Measurements from ENCODE around the gene FAM234A.
A peak's percentile ranks its signal among the peaks of the same experiment; 100 is the strongest.
"Not testable (repeated sequence)": the region's sequence is repeated elsewhere in the genome, so short reads cannot be mapped to it uniquely, and the experiment has no call there.

The FAM234A gene

GRCh38 chr16:230949-231348, 3.7 kb upstream of the FAM234A start:
- no peak for DNase-seq

GRCh38 chr16:239948-240277, 5.3 kb downstream of the FAM234A start:
- DNase-seq, result no peak

- peak; percentile 8 for DNase-seq
Measured at GRCh38 chr16:240559-240958, 5.9 kb downstream of the FAM234A start.

GRCh38 chr16:242281-242680, 7.7 kb downstream of the FAM234A start:
- DNase-seq, result no peak

- DNase-seq, result no peak
Measured at GRCh38 chr16:243348-243747, 8.7 kb downstream of the FAM234A start.

GRCh38 chr16:245105-245504, 10.5 kb downstream of the FAM234A start:
- DNase-seq, result no peak

- DNase-seq, result no peak
Measured at GRCh38 chr16:247027-247426, 12.4 kb downstream of the FAM234A start.

- DNase-seq, result no peak
Measured at GRCh38 chr16:249431-249830, 14.8 kb downstream of the FAM234A start.

- DNase-seq, result peak; percentile 39
Measured at GRCh38 chr16:252366-253337, 18.0 kb downstream of the FAM234A start.

- peak; percentile 20 for DNase-seq
Measured at GRCh38 chr16:253833-254232, 19.2 kb downstream of the FAM234A start.

- no peak for DNase-seq
Measured at GRCh38 chr16:254461-254860, 19.8 kb downstream of the FAM234A start.

- no peak for DNase-seq
Measured at GRCh38 chr16:255183-255582, 20.6 kb downstream of the FAM234A start.

GRCh38 chr16:258091-258490, 23.5 kb downstream of the FAM234A start:
- not testable (repeated sequence) for DNase-seq

GRCh38 chr16:259226-259625, 24.6 kb downstream of the FAM234A start:
- no peak for DNase-seq

- DNase-seq, result no peak
Measured at GRCh38 chr16:259814-260253, 25.2 kb downstream of the FAM234A start.

- no peak for DNase-seq
Measured at GRCh38 chr16:260326-260725, 25.7 kb downstream of the FAM234A start.

GRCh38 chr16:261031-261691, 26.5 kb downstream of the FAM234A start:
- DNase-seq, result no peak

- DNase-seq, result no peak
Measured at GRCh38 chr16:262121-262745, 27.6 kb downstream of the FAM234A start.

- no peak for DNase-seq
Measured at GRCh38 chr16:263182-263774, 28.7 kb downstream of the FAM234A start.

GRCh38 chr16:263944-264343, 29.3 kb downstream of the FAM234A start:
- no peak for DNase-seq

GRCh38 chr16:264440-264951, 29.9 kb downstream of the FAM234A start:
- DNase-seq, result no peak

- DNase-seq, result no peak
Measured at GRCh38 chr16:265002-265529, 30.4 kb downstream of the FAM234A start.

GRCh38 chr16:265711-266110, 31.1 kb downstream of the FAM234A start:
- no peak for DNase-seq

Measured in CD4-positive, alpha-beta T cell treated with Interleukin-10 for 1 hour (primary cell).